ENCODE data around the gene LIMCH1. TPM values are rescaled to one million over a fixed set of nuclear protein-coding genes. Genes with fewer than 3 reads are reported as not detected.

Gene LIMCH1
- total RNA-seq, 1 experiment from 2014 or later: 49.4 TPM

DNA sequence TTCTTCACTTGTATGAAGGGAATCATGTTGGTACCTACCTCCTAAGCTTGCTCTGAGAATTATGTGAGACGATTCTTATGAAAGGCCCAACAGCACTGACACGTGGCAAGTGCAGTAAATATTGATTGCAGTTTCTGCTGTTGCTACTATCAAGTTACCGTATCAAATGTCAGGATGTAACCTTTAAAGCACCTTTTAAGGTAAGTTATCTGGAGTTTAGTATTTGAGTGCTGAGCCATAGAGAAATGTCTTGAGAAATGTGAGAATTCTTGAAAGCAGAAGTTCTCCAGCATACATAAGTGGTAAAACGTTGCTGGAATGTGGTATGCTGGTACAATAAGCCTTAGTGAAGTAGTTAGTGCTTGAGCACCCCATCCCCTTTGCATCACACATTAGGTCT is 120.2 kb downstream of the LIMCH1 start:
- Histone ChIP-seq H3K27me3 (no peaks in the 10 kb centered on the region), H3K4me3 (no peak overlapping the region), H3K36me3 (no peaks in the 10 kb centered on the region; the same call in 1 of the 2 replicates), H3K9me3 (no peaks in the 10 kb centered on the region)
- DNase-seq: no peak

DNA sequence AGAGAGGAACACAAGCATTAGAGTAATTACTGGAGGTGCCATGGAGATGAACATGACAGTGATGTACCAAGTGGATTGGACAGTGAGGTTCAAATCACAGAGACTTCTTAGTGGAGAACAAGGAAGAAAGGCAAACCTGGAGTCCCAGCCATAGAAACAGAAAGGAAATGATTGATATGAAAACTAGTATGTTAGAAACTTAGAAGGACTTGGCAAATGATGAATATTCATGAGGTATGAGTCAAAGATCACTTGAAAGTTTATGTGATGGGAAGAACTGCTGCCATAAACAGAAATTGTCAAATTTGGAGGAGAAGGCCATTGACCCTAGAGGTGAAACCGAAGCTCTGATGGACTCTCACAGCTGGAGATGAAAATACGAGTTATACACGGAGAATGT is 122.4 kb downstream of the LIMCH1 start:
- Histone ChIP-seq H3K36me3 (no peaks in the 10 kb centered on the region; the same call in 1 of the 2 replicates), H3K9me3 (no peaks in the 10 kb centered on the region), H3K27me3 (no peaks in the 10 kb centered on the region), H3K4me3 (no peak overlapping the region)
- DNase-seq: no peak

DNA sequence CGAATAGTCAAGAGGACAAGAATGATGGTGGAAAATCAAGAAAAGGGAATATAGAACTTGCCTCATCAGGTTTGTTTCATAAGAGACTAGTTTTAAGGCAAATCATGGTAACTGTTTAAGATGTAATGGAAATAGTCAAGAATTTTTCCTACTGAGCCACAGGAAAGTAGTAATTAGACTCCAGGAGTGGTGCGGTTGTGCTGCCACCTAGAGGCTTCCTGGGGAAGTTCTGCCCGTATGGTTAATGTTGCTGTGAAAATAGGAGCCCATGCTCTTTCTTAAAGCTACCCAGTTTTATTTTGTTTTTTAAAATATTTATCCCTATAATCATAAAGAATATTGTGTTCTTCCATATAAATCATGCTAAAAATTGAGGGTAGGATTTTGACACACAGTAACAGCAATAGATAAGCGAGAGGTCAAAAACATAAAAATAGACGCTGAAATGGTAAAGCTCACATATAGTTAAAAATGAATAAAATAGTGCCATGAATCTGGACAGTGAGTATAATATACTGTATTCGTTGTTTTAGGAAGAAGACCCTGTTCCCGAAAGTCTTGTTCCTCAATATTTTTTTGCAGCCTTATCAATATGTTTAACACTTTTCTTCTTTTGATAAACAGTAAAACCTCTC is 123.6 kb downstream of the LIMCH1 start:
- no peaks in the 10 kb centered on the region for H3K27me3 ChIP-seq
- H3K4me3 ChIP-seq: no peak overlapping the region
- no peaks in the 10 kb centered on the region; the same call in 1 of the 2 replicates for H3K36me3 ChIP-seq
- peak; percentile 28 for DNase-seq
- no peaks in the 10 kb centered on the region for H3K9me3 ChIP-seq

DNA sequence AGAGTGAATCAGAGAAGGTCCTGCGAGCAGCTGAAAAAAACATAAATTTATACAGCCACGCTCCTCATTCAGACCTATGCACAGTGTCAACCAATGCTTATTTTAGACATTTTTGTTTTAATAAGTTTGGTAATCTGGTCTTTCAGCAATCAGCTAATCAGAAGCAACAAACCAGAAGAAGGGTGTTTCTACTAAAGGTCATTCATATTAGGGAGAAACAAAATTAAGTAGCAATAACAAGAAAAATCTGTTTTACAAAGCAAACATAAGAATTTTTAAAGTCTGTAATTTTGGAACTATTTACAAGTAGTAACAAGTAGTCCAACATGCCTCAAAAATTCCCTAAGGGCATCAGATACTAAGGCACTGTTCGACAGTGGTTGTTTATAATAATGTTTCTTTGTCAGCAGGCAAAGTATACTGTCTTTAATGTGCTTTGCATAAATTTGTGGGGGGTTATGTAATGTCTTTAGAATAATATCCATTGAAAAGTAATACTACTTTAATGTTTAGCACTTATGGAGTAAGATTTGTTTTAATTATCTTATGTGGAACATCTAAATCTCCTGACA is 127.8 kb downstream of the LIMCH1 start:
- H3K9me3 ChIP-seq: no peaks in the 10 kb centered on the region
- H3K4me3 ChIP-seq: no peak overlapping the region
- H3K36me3 ChIP-seq: no peaks in the 10 kb centered on the region
- no peak for DNase-seq
- no peaks in the 10 kb centered on the region for H3K27me3 ChIP-seq

DNA sequence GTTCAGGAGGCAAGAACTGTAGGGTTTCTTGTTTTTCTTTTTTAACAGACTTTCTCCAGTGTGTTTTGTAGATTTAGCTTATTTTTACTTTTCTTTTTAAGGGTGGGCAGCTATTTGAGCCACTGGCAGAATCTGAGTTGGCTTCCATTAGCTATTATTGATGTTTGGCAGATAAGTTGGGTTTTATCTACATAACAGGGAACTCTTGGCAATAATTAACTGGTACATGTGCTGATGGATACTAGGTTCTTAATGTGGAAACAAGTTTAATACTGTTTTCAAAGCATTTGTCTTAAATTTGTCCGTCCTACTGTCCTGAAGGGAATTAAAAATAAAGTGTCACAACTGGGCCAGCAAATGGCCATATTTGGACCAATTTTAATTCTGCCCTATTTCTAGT is 130.1 kb downstream of the LIMCH1 start:
- H3K4me3 ChIP-seq: no peak overlapping the region
- DNase-seq: no peak
- H3K36me3 ChIP-seq: no peaks in the 10 kb centered on the region
- H3K9me3 ChIP-seq: no peaks in the 10 kb centered on the region
- no peaks in the 10 kb centered on the region for H3K27me3 ChIP-seq

DNA sequence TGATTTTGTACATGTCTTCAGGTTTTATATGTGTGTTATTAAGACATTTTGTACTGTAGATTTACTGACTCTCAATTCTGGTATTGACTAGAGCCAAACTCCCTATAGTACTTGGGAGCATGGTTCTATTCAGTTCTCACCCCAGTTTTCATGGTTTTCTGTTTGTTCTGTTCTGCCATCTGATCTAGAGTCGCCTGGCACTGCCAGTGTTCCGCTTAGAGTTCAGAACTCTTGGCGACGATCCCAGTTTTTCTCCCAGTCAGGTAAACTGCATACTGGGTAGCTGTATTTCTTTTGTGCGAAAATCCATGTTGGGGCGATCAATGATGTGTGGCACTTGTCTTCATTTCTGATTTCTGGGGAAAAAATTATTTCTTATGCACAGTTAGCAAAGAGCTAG is 132.6 kb downstream of the LIMCH1 start:
- no peak overlapping the region for H3K4me3 ChIP-seq
- DNase-seq: no peak

DNA sequence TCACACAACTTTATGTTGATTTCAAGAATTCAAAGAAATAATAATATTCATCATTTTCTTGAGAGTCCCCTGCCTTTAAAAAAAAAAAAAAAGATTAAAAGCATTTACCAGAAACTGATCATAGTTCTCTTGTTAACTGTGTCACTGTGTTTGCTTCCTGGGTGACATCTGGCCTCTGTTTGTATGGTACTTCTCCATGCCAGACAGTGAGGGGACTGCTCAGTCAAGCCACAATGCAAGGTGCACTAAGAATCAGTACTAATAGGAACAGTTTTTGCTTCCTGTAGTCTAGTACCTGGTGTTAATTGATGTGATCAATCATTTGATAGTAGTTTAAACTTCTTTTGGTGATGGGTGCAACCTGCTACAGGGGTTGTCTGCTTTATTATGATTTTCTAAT is 133.0 kb downstream of the LIMCH1 start:
- Histone ChIP-seq H3K9me3 (no peaks in the 10 kb centered on the region), H3K4me3 (no peak overlapping the region), H3K36me3 (no peaks in the 10 kb centered on the region), H3K27me3 (no peaks in the 10 kb centered on the region)
- no peak for DNase-seq

More for the DNA sequence above, 132.6 kb downstream of the LIMCH1 start:
- Histone ChIP-seq H3K36me3 (no peaks in the 10 kb centered on the region), H3K9me3 (no peaks in the 10 kb centered on the region), H3K27me3 (no peaks in the 10 kb centered on the region)

DNA sequence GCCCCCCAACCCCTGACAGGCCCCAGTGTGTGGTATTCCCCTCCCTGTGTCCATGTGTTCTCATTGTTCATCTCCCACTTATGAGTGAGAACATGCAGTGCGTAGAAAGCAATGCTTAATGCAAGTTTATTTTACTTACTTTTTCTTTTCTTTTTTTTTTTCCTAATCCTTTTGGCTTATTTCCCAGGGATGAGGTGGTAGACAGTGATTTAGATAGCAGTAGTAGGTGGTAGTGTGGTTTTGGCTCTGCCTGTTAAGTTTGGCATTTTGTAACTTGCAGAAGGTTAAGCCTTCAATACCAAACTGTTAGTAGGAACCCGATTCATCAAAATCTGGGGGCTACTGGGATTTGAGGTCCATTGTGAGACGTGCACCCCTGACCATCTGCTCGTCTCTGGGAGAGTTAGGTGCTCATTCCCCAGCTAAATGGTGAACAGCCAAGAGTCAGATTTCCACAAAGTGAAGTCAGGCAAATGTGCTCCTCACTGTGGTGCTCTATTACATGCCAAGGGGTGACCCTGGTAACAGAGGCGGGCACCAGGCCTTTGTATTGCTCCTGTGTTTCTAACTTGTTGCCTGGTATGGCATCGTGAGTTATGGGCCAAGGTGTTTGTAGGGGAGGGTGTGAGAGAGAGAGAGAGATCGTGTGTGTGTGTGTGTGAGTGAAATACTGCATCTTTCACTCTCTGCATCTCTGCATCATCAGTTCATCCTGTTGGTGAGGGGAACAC is 140.3 kb downstream of the LIMCH1 start:
- Histone ChIP-seq H3K36me3 (peaks cover 2% of the 10 kb centered on the region; the same call in 1 of the 2 replicates), H3K9me3 (no peaks in the 10 kb centered on the region), H3K4me3 (no peak overlapping the region), H3K27me3 (no peaks in the 10 kb centered on the region)
- DNase-seq: peak; percentile 10

DNA sequence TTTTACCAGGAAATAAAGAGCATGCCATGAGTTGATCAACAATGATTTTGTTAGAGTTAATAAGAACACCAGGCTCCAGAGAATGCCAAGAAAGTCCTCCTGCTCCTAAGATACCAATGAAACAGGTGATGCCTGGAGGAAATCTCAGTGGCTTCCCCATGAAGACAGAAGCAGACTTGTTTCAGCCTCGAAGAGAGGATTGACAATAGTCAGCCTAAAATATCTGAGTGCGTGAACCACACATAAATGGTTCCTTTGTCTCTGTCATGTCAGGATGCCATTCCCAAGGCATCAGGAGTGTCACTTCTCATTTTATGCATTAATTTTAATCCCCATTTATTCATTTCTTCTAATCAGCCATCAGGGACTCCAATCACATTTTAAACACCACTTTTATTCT is 141.0 kb downstream of the LIMCH1 start:
- DNase-seq: no peak
- Histone ChIP-seq H3K4me3 (no peak overlapping the region), H3K36me3 (peaks cover 4% of the 10 kb centered on the region; the same call in 1 of the 2 replicates), H3K27me3 (no peaks in the 10 kb centered on the region), H3K9me3 (no peaks in the 10 kb centered on the region)

DNA sequence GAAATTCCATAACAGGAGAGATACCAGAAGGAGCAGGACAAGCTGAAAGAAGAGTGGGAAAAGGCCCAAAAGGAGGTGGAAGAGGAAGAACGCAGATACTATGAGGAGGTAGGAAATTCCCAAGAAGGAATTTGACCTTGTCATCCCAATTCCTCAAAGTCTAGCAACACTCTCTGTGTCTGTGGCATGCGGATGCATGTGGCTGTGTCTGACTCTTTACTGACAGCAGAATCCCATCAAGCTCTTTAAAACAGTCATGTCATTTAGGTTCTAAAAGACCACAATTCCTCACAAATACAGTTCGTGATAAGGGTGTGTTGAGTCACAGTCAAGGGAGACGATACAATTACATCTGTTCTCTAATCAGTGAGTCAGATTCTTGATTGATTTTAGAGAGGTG is 142.0 kb downstream of the LIMCH1 start:
- H3K4me3 ChIP-seq: no peak overlapping the region
- no peak for DNase-seq

DNA sequence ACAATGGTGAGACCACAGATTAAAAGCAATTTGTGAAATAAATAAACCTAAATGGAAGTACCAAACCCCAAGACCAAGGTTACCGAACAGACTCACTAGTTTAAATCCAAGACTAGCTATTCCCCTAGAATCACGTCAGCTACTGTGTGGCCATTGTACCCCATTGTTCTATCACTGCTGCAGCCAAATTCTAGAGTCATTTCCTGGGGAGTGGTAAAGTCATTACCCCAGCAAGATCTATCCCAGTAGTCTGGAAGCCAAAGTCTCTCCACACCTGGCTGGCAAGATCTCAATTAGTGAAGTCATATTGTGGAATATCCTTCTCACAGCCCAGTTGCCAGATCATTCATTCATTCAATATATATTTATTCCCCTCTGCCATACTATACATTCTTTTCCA is 143.1 kb downstream of the LIMCH1 start:
- H3K36me3 ChIP-seq: peaks cover 7% of the 10 kb centered on the region; the same call in 1 of the 2 replicates
- no peaks in the 10 kb centered on the region for H3K27me3 ChIP-seq
- no peaks in the 10 kb centered on the region for H3K9me3 ChIP-seq
- no peak overlapping the region for H3K4me3 ChIP-seq
- DNase-seq: no peak

More for the DNA sequence above, 142.0 kb downstream of the LIMCH1 start:
- no peaks in the 10 kb centered on the region for H3K27me3 ChIP-seq
- peaks cover 5% of the 10 kb centered on the region; the same call in 1 of the 2 replicates for H3K36me3 ChIP-seq
- no peaks in the 10 kb centered on the region for H3K9me3 ChIP-seq

DNA sequence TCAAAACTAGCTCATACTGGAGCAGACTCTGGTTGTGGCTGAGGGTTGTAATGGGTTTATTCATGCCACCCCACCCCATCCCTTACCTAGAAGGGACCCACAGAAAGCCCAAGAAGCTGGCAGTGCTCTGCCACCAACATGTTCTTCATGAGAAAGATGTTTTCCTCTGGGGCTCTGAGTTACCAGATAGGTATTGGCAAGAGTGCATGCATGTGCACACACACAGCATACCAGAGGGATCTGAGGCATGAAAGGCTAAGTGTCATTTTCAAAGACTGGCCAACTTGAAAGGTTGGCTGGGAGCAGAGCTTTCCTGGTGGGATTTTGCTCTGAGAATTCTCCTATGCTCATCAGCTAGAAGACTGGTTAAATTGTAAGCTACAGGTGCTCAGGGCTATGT is 145.4 kb downstream of the LIMCH1 start:
- peaks cover 9% of the 10 kb centered on the region; the same call in 1 of the 2 replicates for H3K36me3 ChIP-seq
- DNase-seq: no peak
- H3K9me3 ChIP-seq: no peaks in the 10 kb centered on the region
- no peak overlapping the region for H3K4me3 ChIP-seq
- H3K27me3 ChIP-seq: no peaks in the 10 kb centered on the region

DNA sequence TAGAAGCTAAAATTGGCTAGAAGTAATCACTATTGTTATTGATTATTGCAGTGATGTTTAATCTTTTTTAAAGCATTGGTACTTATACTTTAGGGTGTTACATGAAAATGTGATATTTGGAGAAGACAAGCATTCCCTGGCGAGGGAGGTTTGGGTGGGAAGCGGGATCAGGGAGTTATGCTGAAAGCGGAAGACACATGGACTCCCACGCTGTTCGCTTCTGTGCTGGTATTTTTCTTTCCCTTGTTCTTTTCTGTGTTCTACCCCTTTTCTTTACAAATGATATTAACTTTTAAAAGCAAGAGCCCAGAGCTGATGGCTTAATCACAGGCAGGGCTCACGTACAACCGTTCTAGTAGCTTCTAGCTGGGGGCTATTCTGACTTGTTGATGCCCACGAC is 148.9 kb downstream of the LIMCH1 start:
- no peak for DNase-seq
- Histone ChIP-seq H3K4me3 (no peak overlapping the region), H3K9me3 (no peaks in the 10 kb centered on the region), H3K36me3 (peaks cover 11% of the 10 kb centered on the region), H3K27me3 (no peaks in the 10 kb centered on the region)

DNA sequence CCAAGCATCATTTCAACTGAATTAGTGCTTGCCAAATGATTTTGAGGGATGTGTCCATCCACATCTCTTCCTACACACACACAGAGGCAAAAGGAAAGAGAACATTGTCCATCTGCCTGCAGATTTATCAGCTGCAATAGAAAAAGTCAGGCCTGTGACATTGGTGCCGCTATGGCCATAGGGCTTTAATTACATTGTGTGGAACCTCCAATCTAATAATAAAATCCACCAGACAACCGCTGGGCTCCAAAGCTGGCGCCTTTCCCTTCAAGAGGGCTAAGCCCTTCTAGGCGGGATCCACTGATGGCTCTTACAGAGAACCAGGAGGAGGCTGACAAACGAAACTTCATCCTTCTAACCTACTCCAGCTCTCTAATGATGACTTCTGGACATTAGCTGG is 150.0 kb downstream of the LIMCH1 start:
- Histone ChIP-seq H3K27me3 (no peaks in the 10 kb centered on the region), H3K36me3 (peaks cover 11% of the 10 kb centered on the region)
- DNase-seq: no peak

DNA sequence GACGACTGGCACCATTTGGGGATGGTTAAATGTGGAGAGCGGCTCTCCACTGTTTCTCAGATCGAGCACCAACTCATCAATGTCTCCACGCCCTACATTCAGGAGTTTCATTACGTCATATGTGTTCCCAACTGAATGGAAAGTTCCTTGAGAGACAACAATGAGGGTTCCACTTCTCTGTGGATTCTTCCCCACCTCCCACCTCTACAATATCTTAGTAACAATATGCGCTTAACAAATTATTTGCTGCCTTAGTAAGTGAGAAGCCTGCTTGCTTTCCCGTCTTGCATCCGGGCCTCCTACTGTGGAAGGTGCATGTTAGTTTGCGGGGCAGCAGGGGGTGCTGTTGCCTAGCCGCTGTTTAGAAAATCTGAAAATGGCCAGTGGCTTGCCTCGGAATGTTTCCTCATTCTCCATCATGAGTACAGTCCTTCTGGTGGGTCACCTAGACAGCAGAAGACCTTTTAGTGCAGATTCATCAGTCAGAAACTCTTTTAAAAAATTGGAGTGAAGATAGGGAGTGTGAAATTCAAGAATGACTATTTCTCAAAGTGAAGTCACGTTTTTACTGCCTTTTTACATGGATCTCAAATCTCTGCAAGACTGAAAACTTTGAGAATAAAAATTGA is 154.9 kb downstream of the LIMCH1 start:
- Histone ChIP-seq H3K36me3 (peaks cover 9% of the 10 kb centered on the region), H3K27me3 (no peaks in the 10 kb centered on the region), H3K9me3 (no peaks in the 10 kb centered on the region), H3K4me3 (no peak overlapping the region)
- peak; percentile 9 for DNase-seq

More for the DNA sequence above, 150.0 kb downstream of the LIMCH1 start:
- Histone ChIP-seq H3K4me3 (no peak overlapping the region), H3K9me3 (no peaks in the 10 kb centered on the region)

DNA sequence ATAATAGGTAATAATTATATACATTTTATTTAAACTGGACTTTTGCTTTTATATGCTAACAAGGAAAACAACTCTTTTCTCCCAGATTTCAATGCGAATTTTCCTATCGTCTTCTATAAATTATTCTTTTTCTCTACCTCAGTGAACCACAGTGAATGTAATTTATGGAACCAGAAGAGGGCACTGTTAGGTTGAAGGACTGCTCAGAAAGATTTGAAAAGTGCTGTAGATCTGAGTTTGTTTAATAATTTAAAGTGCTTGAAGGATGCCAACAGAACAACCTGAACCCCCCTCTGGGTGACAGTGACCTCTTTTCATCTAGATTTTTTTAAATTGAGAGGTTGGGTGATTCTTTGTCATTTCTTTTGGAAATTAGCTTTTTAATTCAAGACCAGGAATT is 155.7 kb downstream of the LIMCH1 start:
- no peak for DNase-seq
- no peak overlapping the region for H3K4me3 ChIP-seq
- H3K9me3 ChIP-seq: no peaks in the 10 kb centered on the region
- H3K36me3 ChIP-seq: peaks cover 9% of the 10 kb centered on the region
- no peaks in the 10 kb centered on the region for H3K27me3 ChIP-seq

DNA sequence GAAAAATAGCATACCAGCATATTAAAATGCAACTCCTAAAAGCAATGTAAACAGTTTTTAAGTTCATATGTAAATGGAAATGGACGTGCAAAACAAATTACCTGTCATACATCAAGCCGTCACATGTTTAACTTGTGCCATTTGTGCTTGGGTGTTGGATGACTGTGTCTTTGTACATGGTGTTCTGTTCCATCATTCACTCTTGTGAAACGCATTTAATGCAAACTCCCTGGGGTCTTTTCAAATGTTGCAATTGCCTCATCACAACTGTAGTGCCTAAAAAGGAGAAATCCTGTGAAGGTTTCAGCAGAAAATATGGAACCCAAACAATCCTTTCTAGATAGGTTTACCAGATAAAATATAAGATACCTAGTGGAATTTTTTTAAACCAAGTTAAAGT is 158.2 kb downstream of the LIMCH1 start:
- peaks cover 6% of the 10 kb centered on the region for H3K36me3 ChIP-seq
- no peak overlapping the region for H3K4me3 ChIP-seq
- H3K9me3 ChIP-seq: no peaks in the 10 kb centered on the region
- H3K27me3 ChIP-seq: no peaks in the 10 kb centered on the region
- DNase-seq: no peak

Data from MG63 (cell line).